PFSK-1 (cell line): ENCODE data around the gene RERE.

Source experiments
- FOXP2 ChIP-seq: optimal IDR thresholded peaks from 2 replicates; pipeline ENCODE3; 2011; ENCODE audit warnings: borderline replicate concordance, control low read depth, inconsistent platforms; ENCODE audit not compliant: insufficient read depth; ENCODE audit errors: extremely low read length, extremely low read depth
- POLR2AphosphoS5 ChIP-seq: IDR thresholded peaks from 2 replicates; pipeline ENCODE4 v1.6.1; 2012; ENCODE audit warnings: low read depth, mild to moderate bottlenecking, control low read depth, low read length, moderate library complexity
- REST ChIP-seq, 2 experiments: IDR thresholded peaks; 2 replicates each; pipeline versions ENCODE4 v1.6.1 to v1.8.0; 2011 to 2012; ENCODE audit warnings: low read depth in 2 of 2, low read length in 2 of 2, control low read depth in 1 of 2, inconsistent platforms in 1 of 2, mild to moderate bottlenecking in 1 of 2, moderate library complexity in 1 of 2; ENCODE audit not compliant: insufficient read depth in 1 of 2
- SIN3A ChIP-seq: IDR thresholded peaks from 2 replicates; pipeline ENCODE4 v1.6.1; 2012; ENCODE audit warnings: mild to moderate bottlenecking, low read length, moderate library complexity, borderline replicate concordance; ENCODE audit not compliant: insufficient read depth
- TAF1 ChIP-seq: IDR thresholded peaks from 2 replicates; pipeline ENCODE4 v1.6.1; 2012; ENCODE audit warnings: low read length, control low read depth, borderline replicate concordance; ENCODE audit not compliant: insufficient read depth

RERE gene

GRCh38 chr1:8649875-8650274 lies 167.6 kb downstream of the RERE start:
- TF ChIP-seq POLR2AphosphoS5 (no peak), REST (IDR thresholded peaks at IDR 0.05; ENCODE audit: insufficient read depth in 1 of 2, low read depth in 2 of 2, low read length in 2 of 2) (no peak), FOXP2 (no peak), TAF1 (no peak), SIN3A (no peak)

DNA sequence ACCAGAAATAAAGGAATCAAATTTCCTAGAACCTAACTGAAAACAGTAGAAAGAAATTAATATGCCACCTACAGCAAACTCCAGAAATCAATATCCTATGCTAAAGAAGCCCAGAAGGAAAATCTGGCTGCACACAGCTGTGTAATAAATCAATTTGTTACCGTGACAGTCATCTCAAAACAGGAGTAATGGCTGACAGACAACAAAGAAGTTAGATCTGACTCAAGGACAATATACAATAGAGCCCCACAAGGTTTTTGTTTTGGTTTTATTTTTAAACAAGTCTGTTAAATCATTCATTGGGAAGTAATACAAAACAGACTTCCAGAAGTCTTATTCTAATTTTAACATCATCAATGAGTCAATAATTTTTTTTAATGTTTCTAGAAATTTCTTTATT lies 168.4 kb downstream of the RERE start:
- TF ChIP-seq FOXP2 (no peak), SIN3A (no peak), TAF1 (no peak), POLR2AphosphoS5 (no peak), REST (IDR thresholded peaks at IDR 0.05; ENCODE audit: insufficient read depth in 1 of 2, low read depth in 2 of 2, low read length in 2 of 2) (no peak)

- TF ChIP-seq TAF1: no peak
- no peak for TF ChIP-seq REST (IDR thresholded peaks at IDR 0.05; ENCODE audit: insufficient read depth in 1 of 2, low read depth in 2 of 2, low read length in 2 of 2)
- no peak for TF ChIP-seq FOXP2
- TF ChIP-seq POLR2AphosphoS5: no peak
Measured at GRCh38 chr1:8646996-8647395, 170.4 kb downstream of the RERE start.

DNA sequence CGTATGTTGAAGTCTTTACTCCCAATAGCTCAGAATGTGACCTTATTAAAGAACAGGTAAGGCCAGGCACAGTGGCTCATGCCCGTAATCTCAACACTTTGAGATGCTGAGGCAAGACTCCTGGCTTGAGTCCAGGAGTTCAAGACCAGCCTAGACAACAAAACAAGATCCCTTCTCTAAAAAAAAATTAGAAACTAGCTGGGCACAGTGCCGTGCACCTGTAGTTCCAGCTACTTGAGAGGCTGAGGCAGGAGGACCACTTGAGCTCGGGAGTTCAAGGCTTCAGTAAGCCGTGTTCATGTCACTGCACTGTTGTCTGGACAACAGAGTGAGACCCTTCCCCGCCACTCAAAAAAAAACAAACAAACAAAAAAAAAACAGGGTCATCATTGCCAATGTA lies 171.3 kb downstream of the RERE start:
- no peak for TF ChIP-seq TAF1
- no peak for TF ChIP-seq FOXP2
- TF ChIP-seq SIN3A: no peak
- TF ChIP-seq REST (IDR thresholded peaks at IDR 0.05; ENCODE audit: insufficient read depth in 1 of 2, low read depth in 2 of 2, low read length in 2 of 2): no peak
- no peak for TF ChIP-seq POLR2AphosphoS5

GRCh38 chr1:8643542-8644536 lies 173.6 kb downstream of the RERE start:
- TF ChIP-seq TAF1: no peak
- TF ChIP-seq FOXP2: no peak
- no peak for TF ChIP-seq SIN3A
- no peak for TF ChIP-seq POLR2AphosphoS5
- no peak for TF ChIP-seq REST (IDR thresholded peaks at IDR 0.05; ENCODE audit: insufficient read depth in 1 of 2, low read depth in 2 of 2, low read length in 2 of 2)
